Measurements from ENCODE around the gene SPPL2C.

SPPL2C gene

GRCh38 chr17:45844695-45845375 is at the start of gene SPPL2C:
SPPL2C (plus strand) TSS chr17:45844881; CDS start chr17:45844907, 26 bp downstream.
- DNase-seq (ENCODE audit: low read depth in 2 of 2), result no peak

DNA sequence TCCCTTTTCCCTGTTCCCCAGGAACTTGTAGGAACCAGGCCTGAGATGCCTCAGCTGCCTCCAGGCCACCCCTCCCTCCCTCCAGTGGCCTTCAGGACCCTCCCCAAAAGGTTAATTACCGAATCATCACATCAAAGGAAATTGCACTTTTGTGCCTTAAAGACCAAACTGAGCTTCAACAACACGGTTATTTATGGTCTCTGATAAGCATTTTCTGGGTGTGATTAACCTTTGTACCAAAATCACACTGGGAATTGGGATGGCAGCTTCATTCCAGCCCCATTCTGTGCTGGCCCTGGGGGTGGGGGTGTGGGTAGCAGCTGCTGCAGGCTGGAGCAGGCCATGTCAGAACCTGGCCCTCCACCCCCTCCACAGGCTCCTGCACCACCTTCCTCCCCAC is 43.9 kb upstream of the SPPL2C start:
- no peak for DNase-seq (ENCODE audit: low read depth in 2 of 2)

DNA sequence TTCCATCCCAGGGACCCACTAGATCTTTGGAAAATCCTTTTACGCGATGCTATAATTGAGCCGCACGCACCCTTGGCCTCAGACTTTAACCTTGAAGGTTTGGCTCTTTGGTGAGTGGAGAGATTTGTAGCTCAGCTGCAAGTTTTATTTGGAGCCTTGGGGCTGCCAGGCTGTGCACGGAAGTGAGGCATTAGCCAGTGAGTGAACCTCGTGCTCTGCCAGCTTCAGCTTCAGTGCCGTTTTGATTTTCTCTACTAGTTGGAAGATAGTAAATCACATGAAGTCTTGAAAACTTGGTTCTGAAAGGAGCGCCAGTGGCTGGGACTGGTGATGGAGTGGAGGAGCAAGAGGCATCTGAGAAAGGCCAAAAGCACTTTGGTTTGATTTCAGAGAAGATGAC is 43.3 kb upstream of the SPPL2C start:
- no peak for DNase-seq (ENCODE audit: low read depth in 2 of 2)

- DNase-seq (ENCODE audit: low read depth in 2 of 2), result no peak
Observed at GRCh38 chr17:45808845-45809244, 35.8 kb upstream of the SPPL2C start.

GRCh38 chr17:45809499-45809898 is 35.2 kb upstream of the SPPL2C start:
- no peak for DNase-seq (ENCODE audit: low read depth in 2 of 2)

DNA sequence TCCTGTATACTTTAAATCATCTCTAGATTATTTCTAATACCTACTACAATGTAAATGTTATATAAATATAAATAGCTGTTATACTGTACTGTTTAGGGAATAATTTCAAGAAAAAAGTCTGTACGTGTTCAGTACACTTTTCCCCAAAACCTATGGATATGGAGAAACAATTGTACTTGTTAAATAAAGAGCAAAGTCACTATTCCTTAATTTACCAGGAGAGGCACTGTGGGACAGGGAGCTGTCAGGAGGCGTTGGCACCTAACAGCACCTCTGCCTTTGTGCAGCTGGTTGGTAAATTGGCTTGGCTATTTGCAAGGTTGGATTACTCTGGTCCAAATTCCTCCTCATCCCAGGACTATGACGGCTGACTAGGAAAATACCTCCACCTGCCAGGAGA is 32.6 kb upstream of the SPPL2C start:
- no peak for DNase-seq (ENCODE audit: low read depth in 2 of 2)

DNA sequence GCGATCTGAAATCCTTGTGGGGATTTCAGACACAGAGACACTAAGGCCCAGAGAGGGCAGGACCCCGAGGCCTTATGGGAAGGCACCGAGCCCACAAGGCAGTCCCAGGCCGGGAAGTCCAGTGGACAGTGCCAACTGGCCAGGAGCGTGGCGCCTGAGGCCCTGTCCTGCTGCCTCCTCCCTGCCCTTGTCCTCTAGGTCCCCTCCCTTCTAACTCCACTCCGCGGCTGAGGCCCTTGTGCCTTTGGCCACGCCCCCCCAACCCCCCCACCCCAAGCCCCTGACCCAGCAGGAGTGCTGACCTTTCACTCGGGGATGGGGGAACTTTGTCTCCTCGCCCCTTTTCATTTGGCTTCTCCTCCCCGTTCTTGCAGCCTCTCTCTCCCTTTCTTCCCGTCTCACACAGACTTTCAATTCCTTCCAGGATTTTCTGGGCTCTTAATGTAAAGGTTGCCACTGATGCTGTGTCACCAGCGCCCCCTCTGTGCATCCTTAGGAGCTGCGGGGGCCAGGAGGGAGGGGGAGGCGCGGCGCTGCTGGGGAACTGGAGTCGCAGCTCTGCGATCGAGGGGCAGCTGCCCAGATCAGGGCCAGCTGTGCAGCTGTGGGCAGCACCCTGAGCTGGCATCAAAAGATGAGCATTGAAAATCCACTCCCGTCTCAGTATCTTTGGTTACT is 31.5 kb upstream of the SPPL2C start:
- no peak for DNase-seq (ENCODE audit: low read depth in 2 of 2)

GRCh38 chr17:45814622-45815606 is 29.8 kb upstream of the SPPL2C start:
- DNase-seq (ENCODE audit: low read depth in 2 of 2), result no peak

- DNase-seq (ENCODE audit: low read depth in 2 of 2), result no peak
Observed at GRCh38 chr17:45815752-45816151, 28.9 kb upstream of the SPPL2C start.

DNA sequence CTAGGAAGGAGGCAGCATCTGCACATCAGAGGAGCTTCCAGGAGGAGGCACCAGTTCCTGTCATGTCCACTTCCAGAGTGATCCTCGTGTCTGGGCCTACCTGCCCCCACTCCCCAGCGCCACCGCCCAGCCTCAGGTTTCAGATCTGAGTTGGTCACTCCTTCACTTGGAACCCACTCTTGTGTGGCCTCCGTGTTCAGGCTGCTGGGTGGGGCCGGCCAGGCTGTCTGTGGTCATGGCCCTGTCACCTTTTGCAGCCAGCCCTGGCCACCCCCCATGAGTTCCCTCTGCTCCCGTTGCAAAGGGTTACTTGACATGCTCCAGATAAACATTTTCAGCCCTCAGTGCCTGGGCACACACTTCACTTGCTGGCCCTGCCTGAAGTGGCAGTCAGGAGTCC is 26.6 kb upstream of the SPPL2C start:
- DNase-seq (ENCODE audit: low read depth in 2 of 2), result no peak

DNA sequence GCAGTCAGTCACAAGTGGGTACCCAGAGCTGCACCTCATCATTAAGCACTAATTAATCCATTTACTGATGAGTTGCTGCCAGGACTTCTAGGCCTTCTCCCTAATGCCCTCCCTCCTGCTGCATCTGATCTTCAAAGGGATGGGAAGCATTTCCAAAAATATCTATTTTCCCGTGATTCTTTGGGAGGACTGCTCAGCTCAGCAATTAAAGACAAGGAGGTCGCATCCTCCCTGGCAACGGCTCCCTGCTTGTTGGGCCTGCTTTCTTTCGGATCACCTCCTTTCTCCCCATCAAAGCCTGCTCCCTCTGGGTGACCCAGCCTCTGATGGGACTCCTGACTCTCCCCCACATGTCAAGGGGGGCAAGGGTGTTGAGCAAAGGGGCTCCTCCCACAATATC is 26.0 kb upstream of the SPPL2C start:
- DNase-seq (ENCODE audit: low read depth in 2 of 2), result no peak

- DNase-seq (ENCODE audit: low read depth in 2 of 2), result no peak
Observed at GRCh38 chr17:45819632-45820031, 25.0 kb upstream of the SPPL2C start.

- DNase-seq (ENCODE audit: low read depth in 2 of 2), result no peak
Observed at GRCh38 chr17:45820052-45820780, 24.5 kb upstream of the SPPL2C start.

GRCh38 chr17:45821147-45821546 is 23.5 kb upstream of the SPPL2C start:
- DNase-seq (ENCODE audit: low read depth in 2 of 2), result no peak

DNA sequence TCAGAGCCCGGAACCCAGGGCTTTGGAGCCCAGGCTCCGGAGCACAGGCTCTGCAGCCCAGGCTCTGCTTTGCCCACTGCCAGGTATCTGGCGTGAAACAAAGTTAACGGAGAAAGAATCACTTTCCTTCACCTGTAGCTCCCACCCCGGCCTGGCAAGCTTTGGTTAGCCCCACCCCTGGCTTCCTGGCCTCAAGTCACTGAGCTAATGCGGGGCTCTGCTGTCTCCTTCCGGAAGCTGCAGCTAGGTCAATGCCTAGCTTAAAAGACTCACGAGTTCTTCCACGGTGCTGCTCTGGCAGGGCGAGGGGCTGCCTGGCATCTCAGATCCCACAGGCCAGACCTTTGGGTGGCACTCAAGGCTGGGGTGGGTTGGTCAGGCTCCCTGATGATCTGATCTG is 21.1 kb upstream of the SPPL2C start:
- no peak for DNase-seq (ENCODE audit: low read depth in 2 of 2)

GRCh38 chr17:45824475-45824874 is 20.2 kb upstream of the SPPL2C start:
- DNase-seq (ENCODE audit: low read depth in 2 of 2), result no peak

DNA sequence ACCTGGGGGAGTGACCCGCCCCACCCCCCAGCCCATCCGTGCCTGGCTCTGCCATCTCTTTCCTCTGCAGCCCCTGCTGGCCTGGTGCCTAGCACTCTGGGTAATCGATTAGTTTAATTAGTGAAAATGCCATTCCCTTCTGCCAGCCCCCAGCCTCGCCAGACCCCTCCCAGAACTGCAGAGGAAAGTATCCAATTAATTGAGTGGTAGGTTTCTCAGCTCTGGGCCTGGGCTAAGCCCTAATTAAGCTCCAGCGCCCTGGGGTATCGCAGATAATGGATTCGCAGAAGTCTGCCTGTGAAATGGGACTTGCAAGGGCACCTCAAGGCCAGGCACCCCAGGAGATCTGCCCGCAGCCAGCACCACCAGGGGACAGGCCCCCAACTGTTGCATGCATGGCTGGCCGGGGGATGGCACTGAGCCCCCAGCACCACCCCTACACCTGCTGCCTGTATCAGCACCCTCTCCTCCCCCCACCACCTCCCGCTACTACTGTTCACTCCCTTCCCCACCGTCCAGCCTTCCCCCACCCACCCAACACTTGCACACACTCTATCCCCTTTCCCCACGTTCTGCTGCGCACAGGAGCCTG is 19.7 kb upstream of the SPPL2C start:
- no peak for DNase-seq (ENCODE audit: low read depth in 2 of 2)

- DNase-seq (ENCODE audit: low read depth in 2 of 2), result no peak
Observed at GRCh38 chr17:45825792-45826191, 18.9 kb upstream of the SPPL2C start.

DNA sequence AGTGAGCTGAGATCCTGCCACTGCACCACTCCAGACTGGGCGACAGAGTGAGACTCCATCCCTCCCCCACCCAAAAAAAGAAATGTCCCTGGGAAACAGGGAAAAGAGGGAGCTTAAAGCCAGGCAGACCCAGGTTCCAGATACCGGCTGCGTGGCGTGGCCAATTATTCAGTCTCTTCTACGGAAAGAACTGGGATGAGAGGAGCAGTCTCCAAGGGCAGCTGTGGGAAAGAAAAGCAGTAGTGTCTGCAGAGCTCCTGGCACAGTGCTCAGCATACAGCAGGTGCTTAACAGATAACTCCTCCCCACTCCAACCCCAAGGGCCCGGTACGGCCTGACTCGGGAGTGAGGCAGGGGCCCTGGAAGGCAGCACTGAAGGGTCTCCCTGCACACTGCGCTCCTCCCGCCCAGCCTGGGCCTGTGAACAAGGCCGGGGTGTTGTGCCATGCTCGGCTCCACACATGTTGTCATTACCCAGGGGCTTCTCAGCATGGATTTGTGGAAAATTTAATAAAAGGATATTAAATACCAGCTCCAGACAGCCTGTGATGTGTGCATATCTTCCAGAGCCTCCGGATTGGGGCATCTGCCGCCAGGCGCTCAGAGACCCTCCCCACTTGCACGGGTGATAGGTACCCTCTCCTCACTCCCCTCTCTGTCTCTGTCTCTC is 17.6 kb upstream of the SPPL2C start:
- no peak for DNase-seq (ENCODE audit: low read depth in 2 of 2)

DNA sequence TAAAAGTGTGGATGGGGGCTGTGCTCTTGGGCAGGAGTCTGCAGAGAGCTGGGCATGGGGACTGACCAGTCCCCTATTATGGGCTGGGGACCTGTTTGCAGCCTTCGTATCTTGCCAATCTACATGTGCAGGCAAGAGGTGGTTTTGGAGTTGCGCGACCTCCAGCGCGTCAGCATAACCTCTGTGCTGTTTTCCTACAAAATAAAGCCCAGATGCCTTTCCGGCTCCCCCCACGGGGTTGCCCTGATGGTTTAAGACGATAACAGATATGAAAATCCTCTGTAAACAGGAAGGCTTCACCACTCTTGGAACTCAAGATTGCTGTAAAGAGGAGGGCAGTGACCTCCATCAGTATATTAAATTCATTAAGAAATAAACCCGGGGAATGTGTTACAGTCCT is 16.5 kb upstream of the SPPL2C start:
- DNase-seq (ENCODE audit: low read depth in 2 of 2), result no peak

Data from stimulated activated CD4-positive, alpha-beta T cell treated with anti-CD3 and anti-CD28 coated beads, Interleukin-1b, Interleukin-23, amount 100 ng/mL, for 4 hours (primary cell).